HepG2 (cell line): ENCODE results near the gene PKD1L1.

Source experiments
- TP53 ChIP-seq: sonication (generic); formaldehyde crosslinking; conservative IDR thresholded peaks from 2 replicates; pipeline ENCODE4 v1.4.0; 2020; ENCODE audit warnings: missing genetic modification reagents
- ZNF143 ChIP-seq: sonication (generic); formaldehyde crosslinking; IDR thresholded peaks from 2 replicates; pipeline ENCODE4 v1.4.0; 2020; ENCODE audit warnings: missing genetic modification reagents
- ZSCAN20 ChIP-seq: sonication (generic); formaldehyde crosslinking; IDR thresholded peaks from 2 replicates; pipeline ENCODE4 v1.4.0; 2020; ENCODE audit warnings: missing genetic modification reagents, mild to moderate bottlenecking, borderline replicate concordance

GRCh38 chr7:47772492-47772891 is 175.8 kb downstream of the PKD1L1 start:
- TF ChIP-seq ZNF143 (CRISPR knock-in tag) (no peak), ZSCAN20 (no peak), TP53 (CRISPR knock-in tag) (no peak)
